Endothelial cell of umbilical vein (primary cell): ENCODE data around the gene POR.

Source experiments
- CTCF ChIP-seq, 2 donors: IDR thresholded peaks; 1 replicate in 1 of 2; 2 replicates in 1 of 2; pipeline ENCODE4 v1.5.1; 2011; ENCODE audit warnings: low read length in 2 of 2, mild to moderate bottlenecking in 2 of 2, moderate library complexity in 2 of 2, control low read depth in 1 of 2, inconsistent platforms in 1 of 2, low read depth in 1 of 2; ENCODE audit not compliant: insufficient read depth in 1 of 2; ENCODE audit errors: extremely low read depth in 1 of 2
- JUN ChIP-seq: IDR thresholded peaks from 2 replicates; pipeline ENCODE4 v1.6.1; 2011; ENCODE audit warnings: borderline replicate concordance, low read depth; ENCODE audit not compliant: insufficient read length, insufficient read depth
- POLR2A ChIP-seq: IDR thresholded peaks from 2 replicates; pipeline ENCODE4 v1.6.1; 2012; ENCODE audit warnings: low read depth, mild to moderate bottlenecking, control low read depth, low read length
- POLR2AphosphoS5 ChIP-seq: IDR thresholded peaks from 2 replicates; pipeline ENCODE4 v1.6.1; 2012; ENCODE audit warnings: low read depth, mild to moderate bottlenecking, control low read depth, low read length, moderate library complexity; ENCODE audit not compliant: insufficient read depth
- TF ChIP-seq, protein P1 (sequence below): IDR thresholded peaks from 2 replicates; pipeline ENCODE4 v1.6.1; 2011; ENCODE audit not compliant: insufficient read depth, insufficient read length

GRCh38 chr7:75985009-75985517 is 70.1 kb downstream of the POR start:
- TF ChIP-seq CTCF (IDR thresholded peaks at IDR 0.05; ENCODE audit: extremely low read depth in 1 of 2, insufficient read depth in 1 of 2, low read depth in 1 of 2, low read length in 2 of 2) (no peak), POLR2AphosphoS5 (no peak), POLR2A (no peak), JUN (no peak)
- TF ChIP-seq, protein P1, sequence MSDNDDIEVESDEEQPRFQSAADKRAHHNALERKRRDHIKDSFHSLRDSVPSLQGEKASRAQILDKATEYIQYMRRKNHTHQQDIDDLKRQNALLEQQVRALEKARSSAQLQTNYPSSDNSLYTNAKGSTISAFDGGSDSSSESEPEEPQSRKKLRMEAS = no peak
